ENCODE results near the gene CAMK1G. TPM values are rescaled to one million over a fixed set of nuclear protein-coding genes. Genes with fewer than 3 reads are reported as not detected.

CAMK1G gene
- polyA plus RNA-seq, 1 donor from 2014 or later = 3.0 TPM

GRCh38 chr1:209646558-209646957 lies 63.0 kb downstream of the CAMK1G start:
- Histone ChIP-seq H4K20me1 (ENCODE audit: insufficient read depth) (no peaks in the 10 kb centered on the region), H3K79me2 (replicated peaks; ENCODE audit: insufficient read depth, low read length) (no peaks in the 10 kb centered on the region), H3K36me3 (ENCODE audit: insufficient read depth, low read length) (no peaks in the 10 kb centered on the region), H3K9me3 (ENCODE audit: low read length) (no peaks in the 10 kb centered on the region), H3K4me2 (ENCODE audit: low read length) (no peak overlapping the region), H3K9ac (ENCODE audit: low read length) (no peak overlapping the region), H3K27me3 (ENCODE audit: insufficient read depth, low read depth, low read length) (no peaks in the 10 kb centered on the region), H2AFZ (ENCODE audit: low read depth, low read length) (no peak overlapping the region), H3K9me2 (ENCODE audit: insufficient read depth, low read length) (no peaks in the 10 kb centered on the region), H3F3A (ENCODE audit: insufficient read depth, low read length, poor library complexity, severe bottlenecking) (no peaks in the 10 kb centered on the region), H3K27ac (ENCODE audit: low read length) (no peak overlapping the region), H3K4me3 (ENCODE audit: low read length) (no peak overlapping the region)
- no peak for TF ChIP-seq SMC3 (conservative IDR thresholded peaks at IDR 0.05; ENCODE audit: poor library complexity)
- TF ChIP-seq POLR2AphosphoS5 (IDR thresholded peaks at IDR 0.05) = no peak
- no peak for TF ChIP-seq RAD21 (conservative IDR thresholded peaks at IDR 0.05)

DNA sequence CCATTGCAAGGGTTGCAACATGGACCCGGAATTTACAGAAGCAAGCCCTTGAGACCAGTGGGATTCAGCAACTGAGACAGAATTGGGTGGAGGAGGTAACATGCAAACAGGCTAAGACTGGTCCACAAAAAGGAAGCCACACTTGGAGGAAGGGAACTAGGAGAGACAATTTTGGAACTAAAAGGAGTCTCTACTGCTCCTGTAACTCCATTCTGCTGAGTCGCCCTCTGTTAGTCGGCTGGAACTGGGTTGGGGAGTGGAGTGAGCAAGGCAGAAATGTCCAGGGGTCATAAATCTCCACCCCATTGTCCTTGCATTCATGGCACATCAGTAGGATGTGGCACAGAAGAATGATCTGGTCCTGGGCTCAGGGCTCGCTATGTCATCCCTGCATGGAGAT lies 63.6 kb downstream of the CAMK1G start:
- Histone ChIP-seq H3K9me3 (ENCODE audit: low read length) (no peaks in the 10 kb centered on the region), H3K27ac (ENCODE audit: low read length) (no peak overlapping the region), H4K20me1 (ENCODE audit: insufficient read depth) (no peaks in the 10 kb centered on the region), H3K9ac (ENCODE audit: low read length) (no peak overlapping the region), H2AFZ (ENCODE audit: low read depth, low read length) (no peak overlapping the region), H3K27me3 (ENCODE audit: insufficient read depth, low read depth, low read length) (no peaks in the 10 kb centered on the region), H3K4me2 (ENCODE audit: low read length) (no peak overlapping the region), H3F3A (ENCODE audit: insufficient read depth, low read length, poor library complexity, severe bottlenecking) (no peaks in the 10 kb centered on the region), H3K79me2 (replicated peaks; ENCODE audit: insufficient read depth, low read length) (no peaks in the 10 kb centered on the region), H3K9me2 (ENCODE audit: insufficient read depth, low read length) (no peaks in the 10 kb centered on the region), H3K36me3 (ENCODE audit: insufficient read depth, low read length) (no peaks in the 10 kb centered on the region), H3K4me3 (ENCODE audit: low read length) (no peak overlapping the region)
- TF ChIP-seq, protein P1, sequence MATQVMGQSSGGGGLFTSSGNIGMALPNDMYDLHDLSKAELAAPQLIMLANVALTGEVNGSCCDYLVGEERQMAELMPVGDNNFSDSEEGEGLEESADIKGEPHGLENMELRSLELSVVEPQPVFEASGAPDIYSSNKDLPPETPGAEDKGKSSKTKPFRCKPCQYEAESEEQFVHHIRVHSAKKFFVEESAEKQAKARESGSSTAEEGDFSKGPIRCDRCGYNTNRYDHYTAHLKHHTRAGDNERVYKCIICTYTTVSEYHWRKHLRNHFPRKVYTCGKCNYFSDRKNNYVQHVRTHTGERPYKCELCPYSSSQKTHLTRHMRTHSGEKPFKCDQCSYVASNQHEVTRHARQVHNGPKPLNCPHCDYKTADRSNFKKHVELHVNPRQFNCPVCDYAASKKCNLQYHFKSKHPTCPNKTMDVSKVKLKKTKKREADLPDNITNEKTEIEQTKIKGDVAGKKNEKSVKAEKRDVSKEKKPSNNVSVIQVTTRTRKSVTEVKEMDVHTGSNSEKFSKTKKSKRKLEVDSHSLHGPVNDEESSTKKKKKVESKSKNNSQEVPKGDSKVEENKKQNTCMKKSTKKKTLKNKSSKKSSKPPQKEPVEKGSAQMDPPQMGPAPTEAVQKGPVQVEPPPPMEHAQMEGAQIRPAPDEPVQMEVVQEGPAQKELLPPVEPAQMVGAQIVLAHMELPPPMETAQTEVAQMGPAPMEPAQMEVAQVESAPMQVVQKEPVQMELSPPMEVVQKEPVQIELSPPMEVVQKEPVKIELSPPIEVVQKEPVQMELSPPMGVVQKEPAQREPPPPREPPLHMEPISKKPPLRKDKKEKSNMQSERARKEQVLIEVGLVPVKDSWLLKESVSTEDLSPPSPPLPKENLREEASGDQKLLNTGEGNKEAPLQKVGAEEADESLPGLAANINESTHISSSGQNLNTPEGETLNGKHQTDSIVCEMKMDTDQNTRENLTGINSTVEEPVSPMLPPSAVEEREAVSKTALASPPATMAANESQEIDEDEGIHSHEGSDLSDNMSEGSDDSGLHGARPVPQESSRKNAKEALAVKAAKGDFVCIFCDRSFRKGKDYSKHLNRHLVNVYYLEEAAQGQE (IDR thresholded peaks at IDR 0.05; ENCODE audit: borderline replicate concordance) = no peak
- TF ChIP-seq POLR2AphosphoS5 (IDR thresholded peaks at IDR 0.05) = no peak
- TF ChIP-seq TAF1 (IDR thresholded peaks at IDR 0.05; ENCODE audit: low read depth) = no peak
- TF ChIP-seq, protein P2, sequence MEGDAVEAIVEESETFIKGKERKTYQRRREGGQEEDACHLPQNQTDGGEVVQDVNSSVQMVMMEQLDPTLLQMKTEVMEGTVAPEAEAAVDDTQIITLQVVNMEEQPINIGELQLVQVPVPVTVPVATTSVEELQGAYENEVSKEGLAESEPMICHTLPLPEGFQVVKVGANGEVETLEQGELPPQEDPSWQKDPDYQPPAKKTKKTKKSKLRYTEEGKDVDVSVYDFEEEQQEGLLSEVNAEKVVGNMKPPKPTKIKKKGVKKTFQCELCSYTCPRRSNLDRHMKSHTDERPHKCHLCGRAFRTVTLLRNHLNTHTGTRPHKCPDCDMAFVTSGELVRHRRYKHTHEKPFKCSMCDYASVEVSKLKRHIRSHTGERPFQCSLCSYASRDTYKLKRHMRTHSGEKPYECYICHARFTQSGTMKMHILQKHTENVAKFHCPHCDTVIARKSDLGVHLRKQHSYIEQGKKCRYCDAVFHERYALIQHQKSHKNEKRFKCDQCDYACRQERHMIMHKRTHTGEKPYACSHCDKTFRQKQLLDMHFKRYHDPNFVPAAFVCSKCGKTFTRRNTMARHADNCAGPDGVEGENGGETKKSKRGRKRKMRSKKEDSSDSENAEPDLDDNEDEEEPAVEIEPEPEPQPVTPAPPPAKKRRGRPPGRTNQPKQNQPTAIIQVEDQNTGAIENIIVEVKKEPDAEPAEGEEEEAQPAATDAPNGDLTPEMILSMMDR (IDR thresholded peaks at IDR 0.05; ENCODE audit: poor library complexity, severe bottlenecking) = no peak
- TF ChIP-seq MXI1 (conservative IDR thresholded peaks at IDR 0.05; ENCODE audit: poor library complexity, severe bottlenecking) = no peak
- TF ChIP-seq EP300 (conservative IDR thresholded peaks at IDR 0.05; ENCODE audit: poor library complexity, severe bottlenecking) = no peak
- no peak for TF ChIP-seq EZH2 (IDR thresholded peaks at IDR 0.05; ENCODE audit: borderline replicate concordance, insufficient read depth, low read length, poor library complexity, severe bottlenecking)
- TF ChIP-seq RAD21 (conservative IDR thresholded peaks at IDR 0.05) = no peak
- no peak for TF ChIP-seq SMC3 (conservative IDR thresholded peaks at IDR 0.05; ENCODE audit: poor library complexity)

DNA sequence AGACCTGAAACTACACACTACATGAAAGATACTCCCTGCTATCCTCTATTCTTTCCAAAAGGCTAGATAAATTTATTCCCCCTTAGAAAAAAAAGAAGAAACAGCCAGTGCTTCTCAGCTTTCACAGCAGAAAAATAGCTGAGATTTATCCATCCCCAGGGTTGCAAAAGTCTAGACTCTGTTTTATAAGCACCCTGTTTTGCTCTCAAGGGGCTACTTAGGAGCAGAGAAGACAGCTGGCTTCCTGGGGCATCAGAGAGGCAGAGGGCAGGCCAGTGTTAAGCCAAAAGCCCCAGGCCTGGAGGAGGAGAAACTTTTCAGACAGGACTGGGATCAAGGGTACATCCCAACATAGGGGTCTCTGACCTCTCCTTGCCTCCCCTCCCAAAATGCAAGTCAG lies 64.8 kb downstream of the CAMK1G start:
- no peaks in the 10 kb centered on the region for H4K20me1 ChIP-seq (ENCODE audit: insufficient read depth)
- no peaks in the 10 kb centered on the region for H3K9me3 ChIP-seq (ENCODE audit: low read length)
- H3K27me3 ChIP-seq (ENCODE audit: insufficient read depth, low read depth, low read length) = no peaks in the 10 kb centered on the region
- no peaks in the 10 kb centered on the region for H3K79me2 ChIP-seq (replicated peaks; ENCODE audit: insufficient read depth, low read length)
- TF ChIP-seq RAD21 (conservative IDR thresholded peaks at IDR 0.05) (no peak), EZH2 (IDR thresholded peaks at IDR 0.05; ENCODE audit: borderline replicate concordance, insufficient read depth, low read length, poor library complexity, severe bottlenecking) (no peak), EP300 (conservative IDR thresholded peaks at IDR 0.05; ENCODE audit: poor library complexity, severe bottlenecking) (no peak), POLR2AphosphoS5 (IDR thresholded peaks at IDR 0.05) (no peak), MXI1 (conservative IDR thresholded peaks at IDR 0.05; ENCODE audit: poor library complexity, severe bottlenecking) (no peak), SMC3 (conservative IDR thresholded peaks at IDR 0.05; ENCODE audit: poor library complexity) (no peak)
- TF ChIP-seq, protein P2 (IDR thresholded peaks at IDR 0.05; ENCODE audit: poor library complexity, severe bottlenecking) = no peak
- TF ChIP-seq, protein P1 (IDR thresholded peaks at IDR 0.05; ENCODE audit: borderline replicate concordance) = no peak
- H2AFZ ChIP-seq (ENCODE audit: low read depth, low read length) = no peak overlapping the region
- no peaks in the 10 kb centered on the region for H3K36me3 ChIP-seq (ENCODE audit: insufficient read depth, low read length)
- H3K9ac ChIP-seq (ENCODE audit: low read length) = no peak overlapping the region
- H3K9me2 ChIP-seq (ENCODE audit: insufficient read depth, low read length) = no peaks in the 10 kb centered on the region
- no peak overlapping the region for H3K27ac ChIP-seq (ENCODE audit: low read length)
- no peak overlapping the region for H3K4me2 ChIP-seq (ENCODE audit: low read length)
- no peak overlapping the region for H3K4me3 ChIP-seq (ENCODE audit: low read length)
- H3F3A ChIP-seq (ENCODE audit: insufficient read depth, low read length, poor library complexity, severe bottlenecking) = no peaks in the 10 kb centered on the region
